ENCODE data around the gene PHAF1.

Gene PHAF1

GRCh38 chr16:67148221-67148620, 38.5 kb downstream of the PHAF1 start:
- DNase-seq: no peak

GRCh38 chr16:67148656-67149275, 39.0 kb downstream of the PHAF1 start:
- no peak for DNase-seq

- no peak for DNase-seq
Observed at GRCh38 chr16:67149276-67150046, 39.7 kb downstream of the PHAF1 start.

GRCh38 chr16:67150047-67150832, 40.5 kb downstream of the PHAF1 start:
- peak; percentile 70 for DNase-seq

- peak; percentile 76 for DNase-seq
Observed at GRCh38 chr16:67150833-67151396, 41.2 kb downstream of the PHAF1 start, which contains the start of gene B3GNT9. B3GNT9 (minus strand) TSS chr16:67150998; CDS start chr16:67150485, 513 bp downstream.

GRCh38 chr16:67151431-67152097, 41.8 kb downstream of the PHAF1 start:
- peak; percentile 34 for DNase-seq

- peak; percentile 45 for DNase-seq
Observed at GRCh38 chr16:67154578-67155294, 45.0 kb downstream of the PHAF1 start.

- DNase-seq: peak; percentile 88
Observed at GRCh38 chr16:67155295-67156142, 45.8 kb downstream of the PHAF1 start.

GRCh38 chr16:67156143-67156844, 46.6 kb downstream of the PHAF1 start:
- no peak for DNase-seq

- DNase-seq: no peak
Observed at GRCh38 chr16:67157106-67157748, 47.5 kb downstream of the PHAF1 start.

- DNase-seq: no peak
Observed at GRCh38 chr16:67157892-67158635, 48.3 kb downstream of the PHAF1 start.

- DNase-seq: peak; percentile 45
Observed at GRCh38 chr16:67158637-67159600, 49.2 kb downstream of the PHAF1 start.

GRCh38 chr16:67161595-67162058, 51.9 kb downstream of the PHAF1 start:
- no peak for DNase-seq

GRCh38 chr16:67162506-67163163, 52.9 kb downstream of the PHAF1 start:
- no peak for DNase-seq

GRCh38 chr16:67163164-67163998, 53.6 kb downstream of the PHAF1 start:
- DNase-seq: no peak

GRCh38 chr16:67163999-67164558, 54.3 kb downstream of the PHAF1 start:
- DNase-seq: peak; percentile 71
